ENCODE measurements around the gene ATRIP. TPM values are rescaled to one million over a fixed set of nuclear protein-coding genes. Genes with fewer than 3 reads are reported as not detected.
A peak's percentile ranks its signal among the peaks of the same experiment; 100 is the strongest.

Gene ATRIP
- total and polyA plus RNA-seq, 2 of the 8 experiments (the other 6 are each of a cell fraction or from before 2014, with no cell fraction given), result 18.5 to 20.2 TPM

- TF ChIP-seq MAX (IDR thresholded peaks at IDR 0.05), result peak; percentile 52; the same call in 1 of the 2 replicates
- peak in 1 of 2 experiments; percentile 53; a peak in 1 of 4 replicates for TF ChIP-seq SIN3A (conservative IDR thresholded peaks at IDR 0.05 in 1 of 2, IDR thresholded peaks at IDR 0.05 in 1 of 2; ENCODE audit: low read depth in 1 of 2, low read length in 2 of 2)
- no peak for TF ChIP-seq USF2 (IDR thresholded peaks at IDR 0.05; ENCODE audit: low read length)
- TF ChIP-seq SP4 (IDR thresholded peaks at IDR 0.05; ENCODE audit: low read length), result no peak
- no peak for TF ChIP-seq POLR2A (IDR thresholded peaks at IDR 0.05; ENCODE audit: control extremely low read depth in 1 of 2, low read depth in 2 of 2, low read length in 2 of 2)
- no peak for TF ChIP-seq NRF1 (IDR thresholded peaks at IDR 0.05; ENCODE audit: low read depth, low read length)
- peak; percentile 70; the same call in 1 of the 2 replicates for TF ChIP-seq TAF1 (IDR thresholded peaks at IDR 0.05; ENCODE audit: low read depth, low read length)
- TF ChIP-seq SRF (IDR thresholded peaks at IDR 0.05; ENCODE audit: low read depth, low read length), result no peak
- no peak for TF ChIP-seq EGR1 (IDR thresholded peaks at IDR 0.05; ENCODE audit: borderline replicate concordance, low read depth, low read length)
- TF ChIP-seq ATF2 (IDR thresholded peaks at IDR 0.05; ENCODE audit: low read length), result 0 out of 2 replicates have a peak, but pooled peaks have one; percentile 24
- TF ChIP-seq SIX5 (IDR thresholded peaks at IDR 0.05; ENCODE audit: low read depth, low read length), result peak; percentile 52
- no peak for TF ChIP-seq PHF8 (conservative IDR thresholded peaks at IDR 0.05; ENCODE audit: low read depth, low read length)
These were observed 16.4 kb upstream of the ATRIP start, which contains the start of gene PLXNB1 (continued) for GRCh38 chr3:48429960-48430707.

Measured in H1 (cell line).